ENCODE measurements around the gene PHKB.

Gene PHKB

DNA sequence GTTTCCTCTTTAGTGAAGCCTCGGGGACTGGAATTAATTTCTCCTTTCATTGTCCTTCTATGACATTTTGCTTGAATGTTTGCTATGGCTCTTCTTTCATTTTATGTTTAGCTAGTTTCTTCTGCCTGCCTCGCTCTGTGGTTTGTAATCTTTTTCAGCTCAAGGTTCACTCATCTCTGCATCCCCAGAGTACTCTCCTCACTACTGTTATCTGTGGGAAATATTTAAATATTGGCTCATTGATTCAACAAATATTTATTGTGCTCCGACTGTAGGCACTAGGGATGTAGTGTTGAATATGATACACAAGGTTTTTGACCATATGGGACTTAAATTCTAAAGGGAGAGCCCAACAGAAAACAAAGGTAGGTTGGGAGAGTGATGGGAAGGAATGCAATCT is 195.9 kb downstream of the PHKB start:
- TF ChIP-seq, protein P1, sequence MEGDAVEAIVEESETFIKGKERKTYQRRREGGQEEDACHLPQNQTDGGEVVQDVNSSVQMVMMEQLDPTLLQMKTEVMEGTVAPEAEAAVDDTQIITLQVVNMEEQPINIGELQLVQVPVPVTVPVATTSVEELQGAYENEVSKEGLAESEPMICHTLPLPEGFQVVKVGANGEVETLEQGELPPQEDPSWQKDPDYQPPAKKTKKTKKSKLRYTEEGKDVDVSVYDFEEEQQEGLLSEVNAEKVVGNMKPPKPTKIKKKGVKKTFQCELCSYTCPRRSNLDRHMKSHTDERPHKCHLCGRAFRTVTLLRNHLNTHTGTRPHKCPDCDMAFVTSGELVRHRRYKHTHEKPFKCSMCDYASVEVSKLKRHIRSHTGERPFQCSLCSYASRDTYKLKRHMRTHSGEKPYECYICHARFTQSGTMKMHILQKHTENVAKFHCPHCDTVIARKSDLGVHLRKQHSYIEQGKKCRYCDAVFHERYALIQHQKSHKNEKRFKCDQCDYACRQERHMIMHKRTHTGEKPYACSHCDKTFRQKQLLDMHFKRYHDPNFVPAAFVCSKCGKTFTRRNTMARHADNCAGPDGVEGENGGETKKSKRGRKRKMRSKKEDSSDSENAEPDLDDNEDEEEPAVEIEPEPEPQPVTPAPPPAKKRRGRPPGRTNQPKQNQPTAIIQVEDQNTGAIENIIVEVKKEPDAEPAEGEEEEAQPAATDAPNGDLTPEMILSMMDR (IDR thresholded peaks at IDR 0.05; ENCODE audit: borderline replicate concordance, control extremely low read depth, extremely low read depth, insufficient read depth, missing control alignments), result no peak
- in situ Hi-C loops (cut with MboI; ENCODE audit: low sequenced_read_pairs, unreplicated experiment), result no loop called here

DNA sequence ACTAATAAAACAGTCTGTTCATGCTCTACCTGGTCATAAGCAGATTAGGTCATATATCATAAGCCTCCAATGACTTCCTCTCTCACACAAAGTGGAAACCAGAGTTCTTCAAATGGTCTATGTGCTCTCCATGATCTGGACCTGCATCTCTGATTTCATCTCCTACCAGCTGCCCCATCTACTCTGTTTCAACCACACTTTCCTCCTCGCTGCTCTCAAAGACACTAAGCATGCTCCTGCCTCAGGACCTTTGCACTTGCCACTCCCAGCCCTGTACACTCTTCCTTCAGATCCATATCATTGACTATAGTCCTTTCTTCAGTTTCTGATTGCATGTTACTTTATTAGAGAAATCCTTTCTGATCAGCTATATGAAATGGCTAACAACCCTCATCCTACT is 196.8 kb downstream of the PHKB start:
- in situ Hi-C loops (cut with MboI; ENCODE audit: low sequenced_read_pairs, unreplicated experiment), result no loop called here
- TF ChIP-seq, protein P1 (IDR thresholded peaks at IDR 0.05; ENCODE audit: borderline replicate concordance, control extremely low read depth, extremely low read depth, insufficient read depth, missing control alignments), result no peak
- DNase-seq (ENCODE audit: low spot score), result no peak

More for the DNA sequence above, 195.9 kb downstream of the PHKB start:
- no peak for DNase-seq (ENCODE audit: low spot score)

DNA sequence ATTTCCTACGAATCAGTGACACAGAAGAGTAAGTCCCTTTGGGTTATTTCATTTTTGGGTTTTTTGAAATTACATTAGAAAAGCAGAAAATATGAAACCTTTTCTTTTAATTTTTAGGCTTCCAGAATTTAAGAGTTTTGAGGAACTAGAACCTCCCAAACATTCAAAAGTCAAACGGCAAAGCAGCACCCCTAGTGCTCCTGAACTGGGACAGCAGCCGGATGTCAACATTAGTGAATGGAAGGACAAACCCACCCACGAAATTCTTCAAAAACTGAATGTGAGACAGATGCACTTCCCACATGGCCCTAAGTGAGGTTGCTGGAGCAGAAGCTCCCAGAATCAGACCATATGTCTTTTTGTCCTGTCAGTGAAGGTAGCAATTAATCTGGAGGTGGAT is 199.4 kb downstream of the PHKB start:
- TF ChIP-seq, protein P1 (IDR thresholded peaks at IDR 0.05; ENCODE audit: borderline replicate concordance, control extremely low read depth, extremely low read depth, insufficient read depth, missing control alignments), result no peak
- in situ Hi-C loops (cut with MboI; ENCODE audit: low sequenced_read_pairs, unreplicated experiment), result no loop called here
- DNase-seq (ENCODE audit: low spot score), result no peak

DNA sequence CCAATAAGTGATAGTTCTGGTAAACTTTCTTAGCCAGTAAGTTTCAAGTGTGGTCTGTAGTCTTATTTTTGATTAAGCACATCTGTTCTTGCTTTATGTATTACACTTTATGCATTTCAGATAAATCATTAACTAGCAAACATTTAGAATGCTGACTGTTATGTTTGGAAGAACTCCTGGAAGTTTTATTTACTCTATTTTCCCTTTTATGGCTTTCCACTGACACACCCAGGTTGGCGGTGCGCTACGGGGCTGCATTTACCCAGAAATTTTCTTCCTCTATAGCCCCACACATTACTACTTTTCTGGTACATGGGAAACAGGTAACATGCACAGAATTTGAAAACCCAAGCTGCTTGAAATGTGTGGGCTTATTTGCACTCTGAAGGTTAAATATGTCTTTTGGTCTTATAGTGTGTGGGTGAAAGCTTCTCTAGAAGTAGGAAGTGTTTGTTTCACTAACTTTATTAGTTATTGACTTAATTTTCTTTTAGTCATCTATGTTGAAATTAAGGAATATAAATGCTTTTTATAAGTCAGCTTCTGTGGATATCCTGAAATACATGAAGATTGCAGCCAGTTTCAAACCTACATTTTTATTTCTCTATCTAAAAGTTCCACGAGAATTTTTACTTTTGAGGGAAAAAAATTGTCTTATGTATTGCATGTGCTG is 203.7 kb downstream of the PHKB start:
- no peak for DNase-seq (ENCODE audit: low spot score)
- in situ Hi-C loops (cut with MboI; ENCODE audit: low sequenced_read_pairs, unreplicated experiment), result no loop called here
- TF ChIP-seq, protein P1 (IDR thresholded peaks at IDR 0.05; ENCODE audit: borderline replicate concordance, control extremely low read depth, extremely low read depth, insufficient read depth, missing control alignments), result no peak

DNA sequence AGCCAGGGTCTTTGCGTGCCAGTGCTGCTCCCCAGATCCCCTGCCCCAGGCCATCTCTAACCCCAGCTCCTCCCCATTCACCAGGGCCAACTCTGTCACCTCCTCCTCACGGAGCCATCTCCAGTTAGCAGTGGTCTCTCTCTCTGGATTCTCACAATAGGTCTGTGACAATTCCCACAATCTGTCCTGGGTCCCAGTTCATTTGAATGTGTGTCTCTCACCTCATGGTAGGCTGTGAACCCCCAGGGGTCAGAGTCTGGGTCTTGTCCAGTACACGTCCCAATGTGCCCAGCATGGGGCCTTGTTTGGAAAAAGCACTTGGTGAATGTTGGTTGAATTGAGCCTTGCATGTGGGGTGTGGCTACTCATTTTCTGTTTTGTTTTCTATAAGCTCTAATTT is 205.3 kb downstream of the PHKB start:
- TF ChIP-seq, protein P1 (IDR thresholded peaks at IDR 0.05; ENCODE audit: borderline replicate concordance, control extremely low read depth, extremely low read depth, insufficient read depth, missing control alignments), result no peak
- DNase-seq (ENCODE audit: low spot score), result no peak
- in situ Hi-C loops (cut with MboI; ENCODE audit: low sequenced_read_pairs, unreplicated experiment), result no loop called here

DNA sequence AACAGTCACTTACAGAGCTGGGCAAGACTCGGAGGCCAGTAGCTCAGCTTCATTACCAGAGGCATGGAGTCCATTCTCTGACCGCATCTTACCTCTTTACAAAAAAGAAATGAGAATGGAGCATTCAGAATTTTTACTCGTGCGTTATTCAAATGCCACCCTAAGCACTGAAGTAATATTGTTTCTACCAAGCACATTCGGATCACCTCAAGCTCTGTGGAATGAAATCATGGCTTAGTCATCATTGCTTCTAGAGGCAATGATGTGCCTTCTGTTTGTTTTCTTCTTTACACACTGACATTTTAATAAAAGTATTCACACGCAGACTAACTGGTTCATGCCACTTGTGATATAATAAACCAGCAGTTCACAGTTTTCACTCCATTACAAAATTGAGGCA is 206.8 kb downstream of the PHKB start:
- no peak for DNase-seq (ENCODE audit: low spot score)
- TF ChIP-seq, protein P1 (IDR thresholded peaks at IDR 0.05; ENCODE audit: borderline replicate concordance, control extremely low read depth, extremely low read depth, insufficient read depth, missing control alignments), result no peak
- in situ Hi-C loops (cut with MboI; ENCODE audit: low sequenced_read_pairs, unreplicated experiment), result no loop called here
